Measurements from ENCODE around the gene UBE2J1.

The UBE2J1 gene

DNA sequence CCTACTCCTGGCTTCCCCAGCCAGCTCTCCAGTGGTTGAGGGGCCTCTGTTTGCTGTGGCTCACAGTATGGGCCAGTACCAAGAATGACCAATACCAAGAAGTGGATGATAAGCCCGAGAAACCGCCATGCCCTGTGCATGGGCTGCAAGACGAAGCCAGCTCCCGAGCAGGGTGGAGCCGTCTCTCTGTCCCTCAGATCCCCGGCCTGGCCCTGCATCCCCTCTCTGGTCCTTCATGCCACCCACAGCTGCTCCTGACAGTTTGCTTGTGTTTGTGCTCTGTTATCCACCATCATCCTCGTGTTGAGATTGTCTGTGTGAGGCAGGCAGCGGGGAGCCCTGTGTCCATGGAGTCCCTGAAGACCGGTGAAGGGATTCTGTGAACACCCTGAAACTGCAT lies 73.6 kb downstream of the UBE2J1 start:
- no peak overlapping the region for H2AFZ ChIP-seq (ENCODE audit: low read length)

More for the DNA sequence above, 73.6 kb downstream of the UBE2J1 start:
- TF ChIP-seq EZH2phosphoT487 (IDR thresholded peaks at IDR 0.05; ENCODE audit: low read length), result no peak
- TF ChIP-seq, protein P1, sequence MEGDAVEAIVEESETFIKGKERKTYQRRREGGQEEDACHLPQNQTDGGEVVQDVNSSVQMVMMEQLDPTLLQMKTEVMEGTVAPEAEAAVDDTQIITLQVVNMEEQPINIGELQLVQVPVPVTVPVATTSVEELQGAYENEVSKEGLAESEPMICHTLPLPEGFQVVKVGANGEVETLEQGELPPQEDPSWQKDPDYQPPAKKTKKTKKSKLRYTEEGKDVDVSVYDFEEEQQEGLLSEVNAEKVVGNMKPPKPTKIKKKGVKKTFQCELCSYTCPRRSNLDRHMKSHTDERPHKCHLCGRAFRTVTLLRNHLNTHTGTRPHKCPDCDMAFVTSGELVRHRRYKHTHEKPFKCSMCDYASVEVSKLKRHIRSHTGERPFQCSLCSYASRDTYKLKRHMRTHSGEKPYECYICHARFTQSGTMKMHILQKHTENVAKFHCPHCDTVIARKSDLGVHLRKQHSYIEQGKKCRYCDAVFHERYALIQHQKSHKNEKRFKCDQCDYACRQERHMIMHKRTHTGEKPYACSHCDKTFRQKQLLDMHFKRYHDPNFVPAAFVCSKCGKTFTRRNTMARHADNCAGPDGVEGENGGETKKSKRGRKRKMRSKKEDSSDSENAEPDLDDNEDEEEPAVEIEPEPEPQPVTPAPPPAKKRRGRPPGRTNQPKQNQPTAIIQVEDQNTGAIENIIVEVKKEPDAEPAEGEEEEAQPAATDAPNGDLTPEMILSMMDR (IDR thresholded peaks at IDR 0.05; ENCODE audit: low read length), result no peak
- no peaks in the 10 kb centered on the region for H4K20me1 ChIP-seq (ENCODE audit: insufficient read depth, low read length)
- no peaks in the 10 kb centered on the region for H3K27me3 ChIP-seq (replicated peaks; ENCODE audit: insufficient read depth, low read length)
- H3K9me2 ChIP-seq (replicated peaks; ENCODE audit: insufficient read depth, low read length), result no peaks in the 10 kb centered on the region
- no peak for DNase-seq
- H3K27ac ChIP-seq (ENCODE audit: low read length), result no peak overlapping the region
- H3F3A ChIP-seq (ENCODE audit: insufficient read depth, low read length), result no peaks in the 10 kb centered on the region
- no peak overlapping the region for H3K4me3 ChIP-seq (ENCODE audit: low read length)
- no peaks in the 10 kb centered on the region for H3K36me3 ChIP-seq (replicated peaks; ENCODE audit: insufficient read depth, low read length)
- H3K79me2 ChIP-seq (ENCODE audit: low read length), result no peaks in the 10 kb centered on the region
- no peaks in the 10 kb centered on the region for H3K9me3 ChIP-seq (replicated peaks; ENCODE audit: insufficient read depth, low read length)
- 0 out of 2 replicates have a peak, but pooled peaks cover 8% of the 10 kb centered on the region for H3K4me1 ChIP-seq (ENCODE audit: low read length)
- H3K9ac ChIP-seq (ENCODE audit: low read length), result no peak overlapping the region
- no peak overlapping the region for H3K4me2 ChIP-seq (ENCODE audit: low read depth, low read length)

Measured in MM.1S (cell line).